Parathyroid adenoma (tissue), 2 donors: Measurements from ENCODE around the gene DUSP8.

Source experiments
- H2AFZ ChIP-seq: fragments of 300-600 bp; sonication (generic); one replicate; pipeline ENCODE4 v1.7.0; 2017; ENCODE audit warnings: antibody characterized with exemption, mild to moderate bottlenecking
- H3K27ac ChIP-seq: fragments of 300-600 bp; sonication (generic); one replicate; pipeline ENCODE4 v1.7.0; 2017
- H3K27me3 ChIP-seq: fragments of 300-600 bp; sonication (generic); one replicate; pipeline ENCODE4 v1.7.0; 2017; ENCODE audit warnings: low read length; ENCODE audit not compliant: control insufficient read depth, insufficient read depth
- H3K36me3 ChIP-seq: fragments of 300-600 bp; sonication (generic); one replicate; pipeline ENCODE4 v1.7.0; 2017; ENCODE audit warnings: low read length; ENCODE audit not compliant: control insufficient read depth, insufficient read depth
- H3K4me1 ChIP-seq: fragments of 300-600 bp; sonication (generic); one replicate; pipeline ENCODE4 v1.7.0; 2017; ENCODE audit warnings: control low read depth
- H3K4me2 ChIP-seq: fragments of 300-600 bp; sonication (generic); one replicate; pipeline ENCODE4 v1.7.0; 2017; ENCODE audit warnings: low read length
- H3K4me3 ChIP-seq: fragments of 300-600 bp; sonication (generic); one replicate; pipeline ENCODE4 v1.7.0; 2017; ENCODE audit warnings: low read depth, low read length
- H3K79me2 ChIP-seq: fragments of 300-600 bp; sonication (generic); one replicate; pipeline ENCODE4 v1.7.0; 2017; ENCODE audit warnings: control low read depth
- H3K9ac ChIP-seq: fragments of 300-600 bp; sonication (generic); one replicate; pipeline ENCODE4 v1.7.0; 2017; ENCODE audit warnings: mild to moderate bottlenecking
- H3K9me3 ChIP-seq: fragments of 300-600 bp; sonication (generic); one replicate; pipeline ENCODE4 v1.7.0; 2017; ENCODE audit warnings: low read length; ENCODE audit not compliant: control insufficient read depth
- TF ChIP-seq, protein P1 (sequence below): fragments of 300-600 bp; sonication (generic); IDR thresholded peaks from one replicate; pipeline ENCODE4 v1.7.0; 2017; ENCODE audit warnings: antibody characterized with exemption, mild to moderate bottlenecking
- donor health status: primary hyperparathyroidism.

Gene DUSP8

DNA sequence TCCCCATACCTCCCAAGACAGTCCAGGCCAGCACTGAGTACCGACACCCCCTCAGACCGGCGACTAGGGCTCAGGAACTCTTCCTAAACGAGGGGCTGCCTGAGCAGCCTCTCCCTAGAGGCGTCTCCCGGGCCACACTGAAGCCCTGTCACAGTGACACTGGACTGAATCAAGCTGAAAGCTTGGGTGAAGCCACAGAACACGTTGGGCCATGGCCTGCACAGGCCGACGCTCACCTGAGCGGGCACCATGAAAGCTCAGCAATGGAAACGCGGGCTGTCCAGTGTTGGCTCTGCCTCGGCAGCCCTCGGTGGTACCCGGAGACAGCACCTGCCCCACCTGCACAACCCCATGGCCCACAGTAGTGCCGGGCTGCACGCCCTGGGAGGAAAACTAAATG is 42.8 kb downstream of the DUSP8 start:
- H3K4me1 ChIP-seq = peaks cover 5% of the 10 kb centered on the region
- no peak overlapping the region for H3K4me2 ChIP-seq
- no peaks in the 10 kb centered on the region for H3K27me3 ChIP-seq
- TF ChIP-seq, protein P1, sequence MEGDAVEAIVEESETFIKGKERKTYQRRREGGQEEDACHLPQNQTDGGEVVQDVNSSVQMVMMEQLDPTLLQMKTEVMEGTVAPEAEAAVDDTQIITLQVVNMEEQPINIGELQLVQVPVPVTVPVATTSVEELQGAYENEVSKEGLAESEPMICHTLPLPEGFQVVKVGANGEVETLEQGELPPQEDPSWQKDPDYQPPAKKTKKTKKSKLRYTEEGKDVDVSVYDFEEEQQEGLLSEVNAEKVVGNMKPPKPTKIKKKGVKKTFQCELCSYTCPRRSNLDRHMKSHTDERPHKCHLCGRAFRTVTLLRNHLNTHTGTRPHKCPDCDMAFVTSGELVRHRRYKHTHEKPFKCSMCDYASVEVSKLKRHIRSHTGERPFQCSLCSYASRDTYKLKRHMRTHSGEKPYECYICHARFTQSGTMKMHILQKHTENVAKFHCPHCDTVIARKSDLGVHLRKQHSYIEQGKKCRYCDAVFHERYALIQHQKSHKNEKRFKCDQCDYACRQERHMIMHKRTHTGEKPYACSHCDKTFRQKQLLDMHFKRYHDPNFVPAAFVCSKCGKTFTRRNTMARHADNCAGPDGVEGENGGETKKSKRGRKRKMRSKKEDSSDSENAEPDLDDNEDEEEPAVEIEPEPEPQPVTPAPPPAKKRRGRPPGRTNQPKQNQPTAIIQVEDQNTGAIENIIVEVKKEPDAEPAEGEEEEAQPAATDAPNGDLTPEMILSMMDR = no peak
- H3K4me3 ChIP-seq = no peak overlapping the region
- no peaks in the 10 kb centered on the region for H3K36me3 ChIP-seq
- peaks cover 59% of the 10 kb centered on the region for H3K79me2 ChIP-seq
- H3K27ac ChIP-seq = no peak overlapping the region
- no peaks in the 10 kb centered on the region for H3K9me3 ChIP-seq
- no peak overlapping the region for H3K9ac ChIP-seq
- no peak overlapping the region for H2AFZ ChIP-seq

DNA sequence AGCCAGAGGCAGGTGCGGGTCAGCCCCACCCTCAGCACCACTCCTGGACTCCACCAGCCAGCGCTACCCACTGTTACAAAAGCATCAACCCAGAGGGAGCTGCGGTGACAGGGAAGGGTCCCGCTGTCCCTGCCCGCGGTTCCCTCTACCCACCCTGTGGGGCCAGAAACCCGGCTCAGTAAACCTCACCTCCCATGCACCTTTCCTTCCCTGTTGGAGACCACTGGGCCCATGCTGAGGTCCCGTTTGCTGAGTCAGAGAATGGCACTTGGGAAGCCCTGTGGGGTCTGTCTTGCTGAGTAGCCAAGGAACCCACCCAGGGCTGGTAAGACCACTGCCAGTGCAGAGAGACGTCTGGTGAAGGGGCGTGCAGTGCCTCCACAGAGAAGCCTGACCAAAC is 43.4 kb downstream of the DUSP8 start:
- Histone ChIP-seq H3K9ac (no peak overlapping the region), H2AFZ (no peak overlapping the region), H3K9me3 (no peaks in the 10 kb centered on the region), H3K27me3 (no peaks in the 10 kb centered on the region), H3K4me1 (peaks cover 5% of the 10 kb centered on the region), H3K4me3 (no peak overlapping the region), H3K79me2 (peaks cover 57% of the 10 kb centered on the region), H3K27ac (no peak overlapping the region), H3K4me2 (no peak overlapping the region), H3K36me3 (no peaks in the 10 kb centered on the region)
- TF ChIP-seq, protein P1 = no peak

DNA sequence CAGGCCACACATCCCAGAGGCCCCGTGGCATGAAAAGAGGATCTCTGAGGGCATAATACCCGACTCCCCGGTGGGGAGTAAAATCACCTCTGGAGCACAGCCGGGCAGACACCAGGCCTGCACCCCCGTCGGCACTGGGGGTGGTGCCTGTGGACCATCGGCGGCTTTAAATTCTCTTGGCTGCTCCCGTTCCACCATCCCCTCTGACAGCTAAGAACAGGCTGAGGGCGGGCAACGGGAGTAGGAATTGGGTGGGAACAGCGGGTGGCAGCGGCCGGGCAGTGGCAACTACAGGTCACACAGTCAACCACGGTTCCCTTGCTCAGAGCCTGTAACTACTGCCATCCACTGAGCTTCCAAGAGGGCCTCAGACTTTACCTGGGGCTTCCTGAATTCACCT is 45.3 kb downstream of the DUSP8 start:
- TF ChIP-seq, protein P1 = no peak
- Histone ChIP-seq H3K4me3 (no peak overlapping the region), H3K27ac (no peak overlapping the region), H3K9me3 (no peaks in the 10 kb centered on the region), H3K4me2 (no peak overlapping the region), H3K9ac (no peak overlapping the region), H3K27me3 (no peaks in the 10 kb centered on the region), H3K36me3 (no peaks in the 10 kb centered on the region), H3K4me1 (peaks cover under 1% of the 10 kb centered on the region), H2AFZ (no peak overlapping the region), H3K79me2 (peaks cover 43% of the 10 kb centered on the region)

DNA sequence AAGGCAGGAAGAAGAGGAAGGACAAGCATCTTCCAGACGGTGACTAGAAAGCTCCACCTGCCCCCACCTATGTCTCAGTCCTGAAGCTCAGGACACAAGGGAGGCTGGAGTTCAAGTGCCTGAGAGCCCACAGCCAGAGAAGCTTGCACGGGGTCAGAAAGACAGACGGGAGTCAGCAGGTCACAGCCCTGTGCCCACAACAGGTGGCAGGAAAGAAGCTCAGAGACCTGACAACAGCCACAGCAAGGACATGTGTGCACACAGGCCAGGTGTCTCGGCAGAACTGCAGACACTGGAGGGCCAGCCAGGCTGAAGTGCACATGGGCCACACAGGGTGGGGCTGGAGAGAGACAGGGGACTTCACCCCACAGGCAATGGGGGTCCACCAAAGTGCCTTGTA is 48.3 kb downstream of the DUSP8 start:
- no peaks in the 10 kb centered on the region for H3K36me3 ChIP-seq
- H3K27ac ChIP-seq = no peak overlapping the region

DNA sequence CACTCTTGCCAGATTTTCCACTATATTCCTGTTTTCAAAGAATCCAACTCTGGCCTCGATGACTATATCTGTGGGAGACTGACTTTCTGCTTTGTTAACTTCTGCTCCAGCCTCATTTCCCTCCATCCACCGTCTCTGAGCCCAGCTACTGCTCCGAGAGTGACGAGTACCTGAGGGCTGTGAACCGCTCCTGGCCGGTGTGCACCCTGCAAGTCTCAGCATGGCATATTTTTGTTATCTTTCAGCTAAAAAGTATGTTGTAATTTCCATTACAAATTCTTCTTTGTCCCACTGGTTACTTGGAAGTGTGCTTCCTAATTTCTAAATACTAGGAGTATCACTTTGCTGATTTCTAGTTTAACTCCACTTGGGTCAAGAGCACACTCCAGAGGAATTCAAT is 49.0 kb downstream of the DUSP8 start:
- Histone ChIP-seq H3K27me3 (no peaks in the 10 kb centered on the region), H2AFZ (no peak overlapping the region), H3K4me2 (no peak overlapping the region), H3K79me2 (peaks cover 30% of the 10 kb centered on the region), H3K27ac (no peak overlapping the region), H3K9ac (no peak overlapping the region), H3K9me3 (no peaks in the 10 kb centered on the region), H3K4me1 (no peaks in the 10 kb centered on the region), H3K36me3 (no peaks in the 10 kb centered on the region), H3K4me3 (no peak overlapping the region)
- TF ChIP-seq, protein P1 = no peak

More for the DNA sequence above, 48.3 kb downstream of the DUSP8 start:
- H3K4me1 ChIP-seq = no peaks in the 10 kb centered on the region
- no peak overlapping the region for H2AFZ ChIP-seq
- peaks cover 32% of the 10 kb centered on the region for H3K79me2 ChIP-seq
- H3K9ac ChIP-seq = no peak overlapping the region
- TF ChIP-seq, protein P1 = no peak
- no peak overlapping the region for H3K4me2 ChIP-seq
- no peaks in the 10 kb centered on the region for H3K27me3 ChIP-seq
- no peak overlapping the region for H3K4me3 ChIP-seq
- no peaks in the 10 kb centered on the region for H3K9me3 ChIP-seq
